Endothelial cell (in vitro differentiated cells): Measurements from ENCODE around the gene C2CD4C. TPM values are rescaled to one million over a fixed set of nuclear protein-coding genes. Genes with fewer than 3 reads are reported as not detected.

Source experiments
- DNase-seq: peaks from one replicate; pipeline ENCODE4 v3.0.0; 2021; ENCODE audit warnings: low spot score
- H3K27ac Mint-ChIP-seq: one replicate; pipeline ENCODE4 v1.8.0; 2021; ENCODE audit warnings: mixed read lengths, inconsistent platforms; ENCODE audit not compliant: unreplicated experiment
- H3K27me3 Mint-ChIP-seq: one replicate; pipeline ENCODE4 v1.8.0; 2021; ENCODE audit warnings: mild to moderate bottlenecking, moderate library complexity, mixed read lengths, inconsistent platforms; ENCODE audit not compliant: unreplicated experiment
- H3K36me3 Mint-ChIP-seq: one replicate; pipeline ENCODE4 v1.8.0; 2021; ENCODE audit warnings: mild to moderate bottlenecking, low read depth, mixed read lengths, inconsistent platforms; ENCODE audit not compliant: unreplicated experiment
- H3K4me1 Mint-ChIP-seq: one replicate; pipeline ENCODE4 v1.8.0; 2021; ENCODE audit warnings: mild to moderate bottlenecking, mixed read lengths, inconsistent platforms; ENCODE audit not compliant: unreplicated experiment
- H3K4me3 Mint-ChIP-seq: one replicate; pipeline ENCODE4 v1.8.0; 2021; ENCODE audit warnings: mild to moderate bottlenecking, mixed read lengths, inconsistent platforms; ENCODE audit not compliant: unreplicated experiment
- H3K9me3 Mint-ChIP-seq: one replicate; pipeline ENCODE4 v1.8.0; 2021; ENCODE audit warnings: mixed read lengths, inconsistent platforms; ENCODE audit not compliant: unreplicated experiment
- CTCF ChIP-seq: fragments of 200-600 bp; sonication (generic); IDR thresholded peaks from one replicate; pipeline ENCODE4 v1.5.0; 2021; ENCODE audit warnings: antibody characterized with exemption; ENCODE audit not compliant: unreplicated experiment
- total RNA-seq: library from RNA; stranded (reverse); fragmentation: NEBNext Ultra II Directional; extraction: Animal tissue kit (Norgen Biotek cat#: 25700); gene quantifications from one replicate; pipeline ENCODE4 v1.2.1, GENCODE V29; 2021; ENCODE audit not compliant: unreplicated experiment

Gene C2CD4C
- total RNA-seq, 1 donor from 2014 or later: 1.2 TPM

GRCh38 chr19:392375-392970 lies 16.5 kb downstream of the C2CD4C start:
- H3K27me3 Mint-ChIP-seq: peaks cover 16% of the 10 kb centered on the region
- no peaks in the 10 kb centered on the region for H3K4me1 Mint-ChIP-seq
- no peak for TF ChIP-seq CTCF
- no peak overlapping the region for H3K4me3 Mint-ChIP-seq
- H3K9me3 Mint-ChIP-seq: peaks cover 6% of the 10 kb centered on the region
- DNase-seq: no peak
- no peak overlapping the region for H3K27ac Mint-ChIP-seq
- H3K36me3 Mint-ChIP-seq: peaks cover 17% of the 10 kb centered on the region

- Mint-ChIP-seq H3K4me1 (no peaks in the 10 kb centered on the region), H3K4me3 (no peak overlapping the region), H3K36me3 (peaks cover 16% of the 10 kb centered on the region), H3K9me3 (peaks cover 5% of the 10 kb centered on the region), H3K27me3 (peaks cover 16% of the 10 kb centered on the region), H3K27ac (no peak overlapping the region)
- no peak for TF ChIP-seq CTCF
- no peak for DNase-seq
Observed at GRCh38 chr19:391726-392374, 17.1 kb downstream of the C2CD4C start.

- Mint-ChIP-seq H3K4me1 (no peaks in the 10 kb centered on the region), H3K4me3 (no peak overlapping the region), H3K27me3 (peaks cover 16% of the 10 kb centered on the region), H3K36me3 (peaks cover 14% of the 10 kb centered on the region), H3K27ac (no peak overlapping the region), H3K9me3 (peaks cover 5% of the 10 kb centered on the region)
- DNase-seq: no peak
- TF ChIP-seq CTCF: no peak
Observed at GRCh38 chr19:391207-391557, 17.8 kb downstream of the C2CD4C start.

GRCh38 chr19:390386-391206 lies 18.4 kb downstream of the C2CD4C start:
- peaks cover 14% of the 10 kb centered on the region for H3K27me3 Mint-ChIP-seq

More at GRCh38 chr19:390386-391206, 18.4 kb downstream of the C2CD4C start:
- peaks cover 12% of the 10 kb centered on the region for H3K36me3 Mint-ChIP-seq
- no peak overlapping the region for H3K4me3 Mint-ChIP-seq
- no peak for DNase-seq
- H3K27ac Mint-ChIP-seq: no peak overlapping the region
- no peaks in the 10 kb centered on the region for H3K4me1 Mint-ChIP-seq
- peaks cover under 1% of the 10 kb centered on the region for H3K9me3 Mint-ChIP-seq
- no peak for TF ChIP-seq CTCF
